Brain microvascular endothelial cell (primary cell): Measurements from ENCODE around the gene DGCR2.
"Not testable (repeated sequence)": the region's sequence is repeated elsewhere in the genome, so short reads cannot be mapped to it uniquely, and the experiment has no call there.

Experiments used
- DNase-seq: peaks from one replicate; pipeline ENCODE4 v3.0.0-alpha.2; 2020
- H3K27ac ChIP-seq: fragments of 250-450 bp; sonication (Bioruptor Pico); 2 replicates; pipeline ENCODE4 v1.5.1; 2020; ENCODE audit warnings: mild to moderate bottlenecking, moderate library complexity
- H3K27me3 ChIP-seq: fragments of 250-450 bp; sonication (Bioruptor Pico); replicated peaks from 2 replicates; pipeline ENCODE4 v1.5.1; 2020; ENCODE audit warnings: mild to moderate bottlenecking
- H3K36me3 ChIP-seq: fragments of 250-450 bp; sonication (Bioruptor Pico); replicated peaks from 2 replicates; pipeline ENCODE4 v1.5.1; 2020; ENCODE audit warnings: mild to moderate bottlenecking
- H3K4me3 ChIP-seq: 2 replicates; pipeline ENCODE4 v1.5.1; 2011; ENCODE audit warnings: low read depth, mild to moderate bottlenecking, control low read depth, low read length, moderate library complexity
- in situ Hi-C: cut with HindIII; loops from 2 replicates; pipeline ENCODE4 v1.10.0; 2017; ENCODE audit warnings: low sequenced_read_pairs, low pct_ligation_motif_present
- TF ChIP-seq, protein P1 (sequence below): IDR thresholded peaks from 2 replicates; pipeline ENCODE4 v1.5.1; 2011; ENCODE audit warnings: low read depth, mild to moderate bottlenecking, moderate library complexity, low read length, control low read depth, inconsistent platforms; ENCODE audit errors: missing control alignments

DGCR2 gene

GRCh38 chr22:19167106-19167869, 45.1 kb upstream of the DGCR2 start:
- Histone ChIP-seq H3K4me3 (no peak overlapping the region), H3K27ac (no peak overlapping the region), H3K36me3 (no peaks in the 10 kb centered on the region), H3K27me3 (peaks cover 32% of the 10 kb centered on the region)
- no peak for DNase-seq
- in situ Hi-C loops: no loop called here
- TF ChIP-seq, protein P1, sequence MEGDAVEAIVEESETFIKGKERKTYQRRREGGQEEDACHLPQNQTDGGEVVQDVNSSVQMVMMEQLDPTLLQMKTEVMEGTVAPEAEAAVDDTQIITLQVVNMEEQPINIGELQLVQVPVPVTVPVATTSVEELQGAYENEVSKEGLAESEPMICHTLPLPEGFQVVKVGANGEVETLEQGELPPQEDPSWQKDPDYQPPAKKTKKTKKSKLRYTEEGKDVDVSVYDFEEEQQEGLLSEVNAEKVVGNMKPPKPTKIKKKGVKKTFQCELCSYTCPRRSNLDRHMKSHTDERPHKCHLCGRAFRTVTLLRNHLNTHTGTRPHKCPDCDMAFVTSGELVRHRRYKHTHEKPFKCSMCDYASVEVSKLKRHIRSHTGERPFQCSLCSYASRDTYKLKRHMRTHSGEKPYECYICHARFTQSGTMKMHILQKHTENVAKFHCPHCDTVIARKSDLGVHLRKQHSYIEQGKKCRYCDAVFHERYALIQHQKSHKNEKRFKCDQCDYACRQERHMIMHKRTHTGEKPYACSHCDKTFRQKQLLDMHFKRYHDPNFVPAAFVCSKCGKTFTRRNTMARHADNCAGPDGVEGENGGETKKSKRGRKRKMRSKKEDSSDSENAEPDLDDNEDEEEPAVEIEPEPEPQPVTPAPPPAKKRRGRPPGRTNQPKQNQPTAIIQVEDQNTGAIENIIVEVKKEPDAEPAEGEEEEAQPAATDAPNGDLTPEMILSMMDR: no peak

- in situ Hi-C loops: no loop called here
- Histone ChIP-seq H3K36me3 (no peaks in the 10 kb centered on the region), H3K27me3 (peaks cover 32% of the 10 kb centered on the region), H3K4me3 (no peak overlapping the region), H3K27ac (no peak overlapping the region)
- no peak for DNase-seq
- TF ChIP-seq, protein P1: no peak
These were observed 44.2 kb upstream of the DGCR2 start for GRCh38 chr22:19166421-19166820.

DNA sequence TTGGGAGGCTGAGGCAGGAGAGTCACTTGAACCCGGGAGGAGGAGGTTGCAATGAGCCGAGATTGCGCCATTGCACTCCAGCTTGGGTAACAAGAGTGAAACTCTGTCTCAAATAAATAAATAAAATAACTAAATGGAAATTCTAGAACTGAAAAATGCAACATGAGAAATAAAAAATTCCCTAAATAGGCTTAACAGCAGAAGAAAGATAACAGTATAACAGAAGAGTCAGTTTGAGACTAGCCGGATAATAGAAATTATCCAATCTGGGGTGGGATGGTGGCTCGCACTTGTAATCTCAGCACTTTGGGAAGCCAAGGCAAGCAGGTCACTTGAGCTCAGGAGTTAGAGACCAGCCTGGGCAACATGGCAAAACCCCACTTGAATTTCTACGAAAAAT, 42.2 kb upstream of the DGCR2 start:
- Histone ChIP-seq H3K27ac (no peak overlapping the region), H3K36me3 (no peaks in the 10 kb centered on the region), H3K4me3 (no peak overlapping the region), H3K27me3 (peaks cover 28% of the 10 kb centered on the region)
- no peak for DNase-seq
- TF ChIP-seq, protein P1: no peak
- in situ Hi-C loops: no loop called here

DNA sequence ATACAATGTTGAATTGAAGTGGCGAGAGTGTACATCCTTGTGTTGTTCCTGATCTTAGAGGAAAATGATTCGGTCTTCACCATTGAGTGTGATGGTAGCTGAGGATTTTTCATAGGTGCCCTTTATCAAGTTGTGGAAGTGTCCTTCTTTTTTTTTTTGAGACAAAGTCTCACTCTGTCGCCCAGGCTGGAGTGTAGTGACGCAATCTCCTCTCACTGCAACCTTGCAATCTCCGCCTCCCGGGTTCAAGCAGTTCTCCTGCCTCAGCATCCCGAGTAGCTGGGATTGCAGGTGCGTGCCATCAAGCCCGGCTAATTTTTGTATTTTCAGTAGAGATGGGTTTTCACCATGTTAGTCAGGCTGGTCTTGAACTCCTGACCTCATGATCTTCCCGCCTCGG, 36.4 kb upstream of the DGCR2 start:
- H3K27me3 ChIP-seq, H3K36me3 ChIP-seq, H3K27ac ChIP-seq, in situ Hi-C loops, DNase-seq, H3K4me3 ChIP-seq: not testable (repeated sequence)

DNA sequence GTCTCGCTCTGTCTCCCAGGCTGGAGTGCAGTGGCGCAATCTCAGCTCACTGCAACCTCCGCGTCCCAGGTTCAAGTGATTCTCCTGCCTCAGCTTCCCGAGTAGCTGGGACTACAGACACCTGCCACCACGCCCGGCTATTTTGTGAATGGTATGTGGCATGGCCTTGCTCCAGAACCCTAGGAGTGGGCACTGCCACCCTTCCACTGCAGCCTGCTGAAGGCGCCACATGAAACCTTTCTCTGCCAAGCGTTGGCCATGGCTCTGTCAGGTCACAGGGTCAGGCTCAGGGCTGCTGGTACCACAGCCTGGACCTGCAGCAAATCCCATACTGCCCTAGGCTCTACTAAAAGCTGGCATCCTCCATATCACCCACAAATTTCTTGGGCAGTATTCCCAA, 33.9 kb upstream of the DGCR2 start:
- H3K36me3 ChIP-seq, DNase-seq, H3K4me3 ChIP-seq, in situ Hi-C loops, H3K27ac ChIP-seq: not testable (repeated sequence)
- peaks cover 25% of the 10 kb centered on the region for H3K27me3 ChIP-seq

GRCh38 chr22:19152942-19153883, 31.0 kb upstream of the DGCR2 start:
- peaks cover 48% of the 10 kb centered on the region for H3K27me3 ChIP-seq
- H3K27ac ChIP-seq: no peak overlapping the region
- H3K36me3 ChIP-seq: no peaks in the 10 kb centered on the region
- TF ChIP-seq, protein P1: no peak
- no peak overlapping the region for H3K4me3 ChIP-seq
- in situ Hi-C loops: no loop called here
- no peak for DNase-seq
